Suprapubic skin (tissue), 4 donors: ENCODE results near the gene DAD1. TPM values are rescaled to one million over a fixed set of nuclear protein-coding genes. Genes with fewer than 3 reads are reported as not detected.

Experiments used
- DNase-seq, 2 donors: peaks; one replicate each; pipeline ENCODE4 v3.0.0-alpha.2; 2019; ENCODE audit warnings: low spot score in 2 of 2
- H3K27ac ChIP-seq: fragments of 200-600 bp; sonication (generic); one replicate; pipeline ENCODE4 v1.5.1; 2019
- H3K27me3 ChIP-seq: fragments of 200-600 bp; sonication (generic); one replicate; pipeline ENCODE4 v1.5.1; 2019
- H3K36me3 ChIP-seq: fragments of 200-600 bp; sonication (generic); one replicate; pipeline ENCODE4 v1.5.1; 2019
- H3K4me1 ChIP-seq: fragments of 200-600 bp; sonication (generic); one replicate; pipeline ENCODE4 v1.5.1; 2019
- H3K4me3 ChIP-seq: fragments of 200-600 bp; sonication (generic); one replicate; pipeline ENCODE4 v1.5.1; 2019; ENCODE audit warnings: mild to moderate bottlenecking
- H3K9me3 ChIP-seq: fragments of 200-600 bp; sonication (generic); one replicate; pipeline ENCODE4 v1.5.1; 2019
- EP300 ChIP-seq: sonication (generic); formaldehyde crosslinking; IDR thresholded peaks from one replicate; pipeline ENCODE4 v1.6.1; 2017; ENCODE audit warnings: antibody characterized with exemption
- POLR2A ChIP-seq, 2 donors: fragments of 450-650 bp; IDR thresholded peaks; one replicate each; pipeline ENCODE4 v1.6.1; 2017; ENCODE audit warnings: antibody characterized with exemption in 2 of 2, mild to moderate bottlenecking in 2 of 2, moderate library complexity in 2 of 2
- POLR2AphosphoS5 ChIP-seq, 3 donors: sonication (generic); formaldehyde crosslinking; IDR thresholded peaks; one replicate each; pipeline ENCODE4 v1.6.1; 2017; ENCODE audit warnings: antibody characterized with exemption in 3 of 3
- WGBS: methylation state at CpG from one replicate; pipeline ENCODE4 v1.1.5; 2018; 5-methylcytosine and 5-hydroxymethylcytosine counted together
- total RNA-seq, 4 donors: library from RNA; depleted of rRNA; stranded (reverse); fragments of >200 nt; gene quantifications; one replicate each; pipeline ENCODE4 v1.1.0, GENCODE V29; 2016
- TF ChIP-seq, protein P1 (sequence below), 2 donors: fragments of 200-600 bp in 1 of 2; fragments of 450-650 bp in 1 of 2; sonication (generic) in 1 of 2; IDR thresholded peaks; one replicate each; pipeline ENCODE4 v1.5.1; 2016 to 2019; ENCODE audit warnings: antibody characterized with exemption in 2 of 2, mild to moderate bottlenecking in 1 of 2, moderate library complexity in 1 of 2

DAD1 gene
- total RNA-seq, 4 donors from 2014 or later, result 110 to 212 (median 187) TPM

DNA sequence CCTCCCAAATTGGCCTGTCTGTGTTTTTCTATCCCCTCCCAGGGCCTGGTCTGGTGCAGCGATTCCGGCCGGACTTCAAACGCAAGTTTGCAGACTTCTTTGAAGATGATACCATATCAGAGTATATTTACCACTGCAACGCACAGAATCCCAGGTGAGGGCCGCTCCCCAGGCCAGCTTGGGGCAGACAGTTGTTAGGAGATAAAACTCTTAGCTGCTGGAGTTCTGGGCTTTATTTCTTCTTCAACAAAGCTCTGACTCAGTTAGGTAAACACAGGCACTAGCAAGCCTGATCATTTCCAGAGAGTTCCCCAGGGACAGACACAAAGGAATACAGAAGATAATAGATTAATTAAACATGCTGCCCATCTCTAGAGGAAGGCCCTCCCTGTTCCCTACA lies 17.4 kb upstream of the DAD1 start:
- DNase-seq, result no peak
- H3K27me3 ChIP-seq, result no peaks in the 10 kb centered on the region
- 96% methylated on average over 6 of the region's 6 CpGs for WGBS
- no peak for TF ChIP-seq POLR2A (IDR thresholded peaks at IDR 0.05)
- TF ChIP-seq EP300, result no peak
- no peak for TF ChIP-seq POLR2AphosphoS5 (IDR thresholded peaks at IDR 0.05)
- TF ChIP-seq, protein P1, sequence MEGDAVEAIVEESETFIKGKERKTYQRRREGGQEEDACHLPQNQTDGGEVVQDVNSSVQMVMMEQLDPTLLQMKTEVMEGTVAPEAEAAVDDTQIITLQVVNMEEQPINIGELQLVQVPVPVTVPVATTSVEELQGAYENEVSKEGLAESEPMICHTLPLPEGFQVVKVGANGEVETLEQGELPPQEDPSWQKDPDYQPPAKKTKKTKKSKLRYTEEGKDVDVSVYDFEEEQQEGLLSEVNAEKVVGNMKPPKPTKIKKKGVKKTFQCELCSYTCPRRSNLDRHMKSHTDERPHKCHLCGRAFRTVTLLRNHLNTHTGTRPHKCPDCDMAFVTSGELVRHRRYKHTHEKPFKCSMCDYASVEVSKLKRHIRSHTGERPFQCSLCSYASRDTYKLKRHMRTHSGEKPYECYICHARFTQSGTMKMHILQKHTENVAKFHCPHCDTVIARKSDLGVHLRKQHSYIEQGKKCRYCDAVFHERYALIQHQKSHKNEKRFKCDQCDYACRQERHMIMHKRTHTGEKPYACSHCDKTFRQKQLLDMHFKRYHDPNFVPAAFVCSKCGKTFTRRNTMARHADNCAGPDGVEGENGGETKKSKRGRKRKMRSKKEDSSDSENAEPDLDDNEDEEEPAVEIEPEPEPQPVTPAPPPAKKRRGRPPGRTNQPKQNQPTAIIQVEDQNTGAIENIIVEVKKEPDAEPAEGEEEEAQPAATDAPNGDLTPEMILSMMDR (IDR thresholded peaks at IDR 0.05), result no peak
- no peaks in the 10 kb centered on the region for H3K9me3 ChIP-seq
- no peaks in the 10 kb centered on the region for H3K4me1 ChIP-seq
- H3K4me3 ChIP-seq, result no peak overlapping the region
- H3K27ac ChIP-seq, result no peak overlapping the region
- H3K36me3 ChIP-seq, result peaks cover 100% of the 10 kb centered on the region

DNA sequence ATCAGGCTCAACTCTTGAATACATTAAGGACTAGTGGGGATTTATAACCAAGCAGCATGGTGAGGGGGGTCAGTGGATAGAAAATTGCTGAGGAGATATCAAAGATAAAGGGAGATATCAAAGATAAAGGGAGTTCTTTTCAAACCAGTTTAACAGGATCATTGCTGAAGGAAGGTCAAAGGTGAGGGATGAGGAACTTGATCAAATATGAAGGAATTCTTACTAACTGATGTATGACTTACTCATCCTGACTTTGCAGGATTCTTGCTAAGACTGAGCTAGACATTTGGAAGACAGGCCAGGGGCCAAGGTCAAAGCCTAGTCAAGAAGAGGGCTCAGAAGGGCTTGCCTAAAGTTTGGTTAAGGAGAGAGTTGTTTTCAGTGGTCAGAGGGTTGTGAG lies 13.8 kb upstream of the DAD1 start:
- DNase-seq, result no peak
- no peak overlapping the region for H3K27ac ChIP-seq
- no peak overlapping the region for H3K4me3 ChIP-seq
- peaks cover 65% of the 10 kb centered on the region for H3K36me3 ChIP-seq
- H3K27me3 ChIP-seq, result no peaks in the 10 kb centered on the region
- H3K9me3 ChIP-seq, result no peaks in the 10 kb centered on the region
- TF ChIP-seq, protein P1 (IDR thresholded peaks at IDR 0.05), result no peak
- TF ChIP-seq POLR2AphosphoS5 (IDR thresholded peaks at IDR 0.05) (no peak), POLR2A (IDR thresholded peaks at IDR 0.05) (no peak), EP300 (no peak)
- peaks cover 17% of the 10 kb centered on the region for H3K4me1 ChIP-seq

DNA sequence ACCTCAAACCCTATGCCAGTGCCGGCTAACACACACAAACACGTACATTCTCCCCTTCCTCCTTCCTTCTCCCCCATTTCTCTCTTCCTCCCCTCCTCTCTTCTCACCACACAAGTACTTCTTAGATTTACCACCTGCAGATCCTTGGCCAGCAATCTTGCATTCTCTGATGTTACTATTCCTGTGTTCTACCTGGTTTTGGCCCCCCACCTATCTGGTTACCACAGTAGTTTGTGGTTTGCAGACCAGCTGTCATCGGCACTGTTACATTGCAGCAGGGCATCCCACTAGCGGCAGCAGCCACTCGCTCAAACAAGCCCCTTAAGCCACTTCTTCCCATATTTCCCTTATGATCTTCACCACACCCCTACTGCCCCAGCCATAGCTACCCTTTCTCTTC lies 13.0 kb upstream of the DAD1 start:
- Histone ChIP-seq H3K9me3 (no peaks in the 10 kb centered on the region), H3K4me3 (no peak overlapping the region), H3K4me1 (peaks cover 21% of the 10 kb centered on the region), H3K27me3 (no peaks in the 10 kb centered on the region), H3K36me3 (peaks cover 56% of the 10 kb centered on the region), H3K27ac (no peak overlapping the region)
- TF ChIP-seq POLR2A (IDR thresholded peaks at IDR 0.05) (no peak), POLR2AphosphoS5 (IDR thresholded peaks at IDR 0.05) (no peak), EP300 (no peak)
- TF ChIP-seq, protein P1 (IDR thresholded peaks at IDR 0.05), result no peak
- DNase-seq, result no peak
- 89% methylated on average over 5 of the region's 5 CpGs for WGBS

DNA sequence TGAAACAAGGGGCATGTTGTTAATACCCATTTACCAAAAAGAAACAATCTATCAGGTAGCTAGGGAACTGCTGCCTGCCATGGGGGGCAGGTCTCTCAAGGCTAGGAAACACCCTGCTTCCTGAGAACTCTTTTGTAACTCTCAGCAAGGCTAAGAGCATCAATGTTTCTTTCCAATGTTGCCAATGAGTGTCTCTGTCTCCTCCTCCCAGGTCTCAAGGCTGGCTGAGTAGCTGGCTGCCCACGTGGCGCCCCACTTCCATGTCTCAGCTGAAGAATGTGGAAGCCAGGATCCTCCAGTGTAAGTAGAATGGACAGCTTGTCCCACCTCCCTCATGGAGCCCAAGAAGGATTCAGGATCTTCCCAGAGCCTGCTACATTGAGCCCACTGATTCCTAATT lies 12.4 kb upstream of the DAD1 start:
- H3K36me3 ChIP-seq, result peaks cover 51% of the 10 kb centered on the region
- H3K27ac ChIP-seq, result no peak overlapping the region
- H3K27me3 ChIP-seq, result no peaks in the 10 kb centered on the region
- no peak overlapping the region for H3K4me3 ChIP-seq
- TF ChIP-seq POLR2A (IDR thresholded peaks at IDR 0.05) (no peak), POLR2AphosphoS5 (IDR thresholded peaks at IDR 0.05) (no peak), EP300 (no peak)
- TF ChIP-seq, protein P1 (IDR thresholded peaks at IDR 0.05), result no peak
- WGBS, result 89% methylated on average over 2 of the region's 2 CpGs
- DNase-seq, result no peak
- H3K4me1 ChIP-seq, result peaks cover 21% of the 10 kb centered on the region
- H3K9me3 ChIP-seq, result no peaks in the 10 kb centered on the region

DNA sequence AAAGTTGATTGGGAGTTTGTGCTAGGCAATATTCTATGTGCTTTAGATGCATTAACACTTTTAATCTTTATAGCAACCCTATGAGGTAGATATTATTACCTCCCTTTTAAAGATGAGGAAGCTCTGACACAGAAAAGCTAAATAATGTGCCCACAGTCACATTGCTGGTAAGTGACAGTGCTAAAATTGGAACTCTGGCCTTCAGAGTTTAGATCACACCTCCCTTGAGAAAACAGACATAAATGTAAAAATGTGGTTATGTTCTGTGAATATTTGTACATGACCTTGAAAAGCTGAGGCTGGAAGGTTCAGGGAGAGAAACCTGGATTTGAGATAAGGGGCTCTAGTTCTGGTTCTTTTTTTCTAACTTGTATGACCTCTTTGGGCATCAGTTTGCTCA lies 11.0 kb upstream of the DAD1 start:
- no peak overlapping the region for H3K4me3 ChIP-seq
- H3K4me1 ChIP-seq, result peaks cover 21% of the 10 kb centered on the region
- TF ChIP-seq POLR2AphosphoS5 (IDR thresholded peaks at IDR 0.05), result no peak
- TF ChIP-seq, protein P1 (IDR thresholded peaks at IDR 0.05), result no peak
- no peaks in the 10 kb centered on the region for H3K9me3 ChIP-seq
- H3K27me3 ChIP-seq, result no peaks in the 10 kb centered on the region
- no peak for DNase-seq
- peaks cover 36% of the 10 kb centered on the region for H3K36me3 ChIP-seq
- H3K27ac ChIP-seq, result no peak overlapping the region
